SK-N-SH (cell line): Measurements from ENCODE around the gene VEZF1.

Source experiments
- CTCF ChIP-seq: fragments of 200-600 bp; sonication (generic); IDR thresholded peaks from 2 replicates; pipeline ENCODE4 v1.6.1; 2017; ENCODE audit warnings: antibody characterized with exemption, mild to moderate bottlenecking, moderate library complexity
- EP300 ChIP-seq, 2 experiments: IDR thresholded peaks; 2 replicates each; pipeline versions ENCODE4 v1.4.0 to v1.6.1; 2012; ENCODE audit warnings: borderline replicate concordance in 1 of 2, low read depth in 1 of 2, low read length in 1 of 2
- GABPA ChIP-seq: IDR thresholded peaks from 2 replicates; pipeline ENCODE4 v1.4.0; 2012; ENCODE audit warnings: low read depth, mild to moderate bottlenecking
- JUND ChIP-seq: IDR thresholded peaks from 2 replicates; pipeline ENCODE4 v1.4.0; 2012
- POLR2AphosphoS5 ChIP-seq: IDR thresholded peaks from 2 replicates; pipeline ENCODE4 v1.6.1; 2012; ENCODE audit warnings: low read depth, low read length
- RAD21 ChIP-seq: IDR thresholded peaks from 2 replicates; pipeline ENCODE4 v1.6.1; 2012; ENCODE audit warnings: mild to moderate bottlenecking, low read length
- REST ChIP-seq: IDR thresholded peaks from 2 replicates; pipeline ENCODE4 v1.6.1; 2012; ENCODE audit warnings: mild to moderate bottlenecking, low read depth, low read length, moderate library complexity
- SIN3A ChIP-seq: IDR thresholded peaks from 2 replicates; pipeline ENCODE4 v1.6.1; 2012; ENCODE audit warnings: low read depth, mild to moderate bottlenecking, low read length, moderate library complexity, borderline replicate concordance
- SMC3 ChIP-seq: IDR thresholded peaks from 2 replicates; pipeline ENCODE4 v1.6.1; 2012; ENCODE audit warnings: low read depth, low read length, improper control_type of control experiment
- TEAD4 ChIP-seq: IDR thresholded peaks from 2 replicates; pipeline ENCODE4 v1.4.0; 2012; ENCODE audit warnings: mild to moderate bottlenecking, borderline replicate concordance; ENCODE audit not compliant: insufficient read depth
- USF2 ChIP-seq: fragments of 150-350 bp; IDR thresholded peaks from 2 replicates; pipeline ENCODE4 v1.6.1; 2017; ENCODE audit warnings: antibody characterized with exemption, low read length, low read depth, borderline replicate concordance
- ZBTB33 ChIP-seq: IDR thresholded peaks from 2 replicates; pipeline ENCODE4 v1.4.0; 2012; ENCODE audit warnings: low read depth, borderline replicate concordance

GRCh38 chr17:57975044-57975443 lies 13.0 kb downstream of the VEZF1 start:
- TF ChIP-seq CTCF (no peak), EP300 (IDR thresholded peaks at IDR 0.05; ENCODE audit: borderline replicate concordance in 1 of 2, low read depth in 1 of 2, low read length in 1 of 2) (no peak), POLR2AphosphoS5 (no peak), USF2 (no peak), SIN3A (no peak), REST (no peak), JUND (no peak), RAD21 (no peak), ZBTB33 (no peak), SMC3 (no peak), TEAD4 (no peak), GABPA (no peak)
